Measurements from ENCODE around the gene SNRPB. TPM values are rescaled to one million over a fixed set of nuclear protein-coding genes. Genes with fewer than 3 reads are reported as not detected.

Gene SNRPB
- total RNA-seq: 137 and 233 TPM in 2 replicates

DNA sequence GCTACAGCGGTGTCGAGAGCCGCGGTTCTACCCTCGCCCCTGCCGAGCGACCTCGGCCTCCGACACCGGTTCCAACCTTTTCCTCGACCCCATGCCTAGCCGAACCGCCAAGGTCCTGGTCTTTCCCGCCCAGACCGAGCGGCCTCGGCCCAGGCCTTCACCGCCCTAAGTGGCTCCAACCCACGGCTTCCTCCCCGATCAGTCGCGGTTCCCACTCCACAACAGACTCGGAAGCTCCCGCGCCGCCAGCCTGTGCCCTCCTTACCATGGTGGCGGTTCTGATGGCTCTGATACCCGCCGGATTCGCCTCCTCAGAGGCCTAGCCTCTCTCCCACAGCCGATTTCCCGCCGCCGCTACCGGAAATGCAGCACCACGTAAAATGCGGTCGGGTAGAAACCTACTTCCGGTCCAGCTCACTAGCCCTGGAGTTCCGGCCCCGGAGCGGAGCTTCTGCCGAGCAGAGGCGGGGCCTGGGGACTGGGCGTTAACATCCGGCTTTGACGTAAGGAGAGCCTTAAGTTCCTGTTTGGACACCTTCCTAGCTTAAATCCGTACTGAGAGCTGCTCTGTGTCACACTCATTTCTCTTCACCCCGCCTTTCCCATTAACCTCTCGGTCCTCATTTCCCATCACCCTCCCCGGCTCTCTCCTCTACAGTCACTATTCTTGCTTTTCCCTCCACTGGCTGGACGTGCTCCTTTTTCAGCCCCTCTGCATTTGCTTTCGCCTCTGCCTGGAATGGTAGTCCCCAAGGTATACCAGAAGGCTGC, at the start of gene SNRPB:
SNRPB (minus strand) TSS at position 367 of the 771 bp plus-strand sequence; CDS start at position 268, 99 bp downstream.

GRCh38 chr20:2508631-2509467, 38.3 kb upstream of the SNRPB start, which contains the start of gene ZNF343:
Gene ZNF343, minus strand, starts transcription at chr20:2508915. Its CDS starts 15,020 bp downstream, at chr20:2493895.

Other genes with a start within 250 kb of the SNRPB start
- not detected in 2 replicates for gene TGM3, start 174.8 kb downstream of the SNRPB start, total RNA-seq
- gene TGM6, start 89.9 kb downstream of the SNRPB start, total RNA-seq: not detected in 2 replicates
- 6.8 and 12.7 TPM in 2 replicates for gene ZNF343, start 38.1 kb upstream of the SNRPB start, total RNA-seq
- gene TMC2, start 65.8 kb upstream of the SNRPB start, total RNA-seq: not detected in 2 replicates
- 148 and 221 TPM in 2 replicates for gene NOP56, start 181.8 kb upstream of the SNRPB start, total RNA-seq
- gene IDH3B, start 193.4 kb upstream of the SNRPB start, total RNA-seq: 103 and 111 TPM in 2 replicates
- under 0.01 and 2.6 TPM in 2 replicates for gene EBF4, start 222.0 kb upstream of the SNRPB start, total RNA-seq

All from bladder microvascular endothelial cell (primary cell).